IPS DF 4.7 (cell line): Measurements from ENCODE around the gene ATP1A4.

Experiments
- DNase-seq: peaks from one replicate; pipeline ENCODE4 v3.0.0-alpha.2; 2013; ENCODE audit warnings: low spot score; ENCODE audit errors: extremely low read depth

Gene ATP1A4

DNA sequence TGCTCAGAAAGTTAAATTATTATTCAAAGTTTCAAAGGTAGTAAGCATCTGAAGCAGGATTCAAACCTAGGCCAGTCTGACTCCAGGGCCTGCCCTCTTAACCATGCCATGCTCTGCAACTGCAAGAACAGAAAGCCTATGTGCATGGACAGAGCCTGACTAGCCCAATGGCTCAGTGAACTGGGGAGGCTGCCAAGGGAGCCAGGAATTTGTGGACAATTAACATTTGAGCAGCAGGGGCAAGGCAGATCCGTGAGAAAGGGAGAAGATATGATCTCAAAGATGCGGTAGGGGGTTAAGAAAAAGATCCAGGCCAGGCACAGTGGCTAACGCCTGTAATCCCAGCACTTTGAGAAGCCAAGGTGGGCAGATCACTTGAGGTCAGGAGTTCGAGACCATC, 6.5 kb upstream of the ATP1A4 start:
- DNase-seq, result no peak

DNA sequence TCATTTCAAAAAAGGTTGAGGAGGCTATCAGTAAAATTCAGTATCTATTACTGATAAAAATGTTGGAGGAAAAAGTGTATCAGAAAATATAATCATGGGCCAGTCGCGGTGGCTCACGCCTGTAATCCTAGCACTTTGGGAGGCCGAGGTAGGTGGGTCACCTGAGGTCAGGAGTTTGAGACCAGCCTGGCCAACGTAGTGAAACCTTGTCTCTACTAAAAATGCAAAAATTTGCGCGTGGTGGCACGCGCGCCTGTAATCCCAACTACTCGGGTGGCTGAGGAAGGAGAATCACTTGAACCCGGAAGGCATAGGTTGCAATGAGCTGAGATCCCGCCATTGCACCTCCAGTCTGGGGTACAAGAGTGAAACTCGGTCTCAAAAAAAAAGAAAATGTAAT, 5.3 kb upstream of the ATP1A4 start:
- DNase-seq, result no peak

GRCh38 chr1:160148121-160148520, 3.3 kb upstream of the ATP1A4 start:
- no peak for DNase-seq

DNA sequence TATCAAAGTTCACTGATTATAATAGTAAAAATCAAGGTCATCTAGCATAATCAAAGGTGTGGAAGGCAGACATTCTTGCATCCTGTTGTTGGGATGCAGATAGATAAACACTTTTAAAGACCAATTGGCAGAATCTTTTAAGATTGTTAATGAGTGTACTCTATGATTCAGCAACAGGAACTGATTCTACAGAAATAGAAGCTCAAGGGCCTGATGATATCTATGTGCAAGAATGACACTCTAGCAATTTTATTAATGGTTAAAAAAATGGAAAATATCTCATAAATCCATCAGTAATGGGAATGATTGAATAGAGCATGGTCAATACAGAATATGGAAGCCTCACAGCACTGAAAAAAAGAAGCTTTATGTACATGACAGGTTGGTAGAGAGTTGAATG, 2.2 kb upstream of the ATP1A4 start:
- DNase-seq, result no peak

- no peak for DNase-seq
These were observed 1.7 kb upstream of the ATP1A4 start for GRCh38 chr1:160149716-160150115.

DNA sequence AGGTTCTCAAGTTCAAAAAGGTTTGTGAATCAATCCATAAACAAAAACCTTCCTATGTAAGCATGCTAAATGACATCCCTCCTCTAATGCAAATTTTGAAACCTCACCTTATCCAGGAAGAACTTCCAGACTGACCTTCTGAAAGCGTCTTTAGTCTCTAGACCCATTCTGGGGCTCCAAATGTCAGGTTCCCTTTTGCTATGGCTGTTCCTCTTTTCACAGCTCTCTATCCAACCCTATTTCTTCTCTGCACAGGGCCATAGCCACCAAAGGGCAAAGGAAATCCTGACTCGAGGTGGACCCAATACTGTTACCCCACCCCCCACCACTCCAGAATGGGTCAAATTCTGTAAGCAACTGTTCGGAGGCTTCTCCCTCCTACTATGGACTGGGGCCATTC, 3.4 kb downstream of the ATP1A4 start:
- DNase-seq, result no peak

DNA sequence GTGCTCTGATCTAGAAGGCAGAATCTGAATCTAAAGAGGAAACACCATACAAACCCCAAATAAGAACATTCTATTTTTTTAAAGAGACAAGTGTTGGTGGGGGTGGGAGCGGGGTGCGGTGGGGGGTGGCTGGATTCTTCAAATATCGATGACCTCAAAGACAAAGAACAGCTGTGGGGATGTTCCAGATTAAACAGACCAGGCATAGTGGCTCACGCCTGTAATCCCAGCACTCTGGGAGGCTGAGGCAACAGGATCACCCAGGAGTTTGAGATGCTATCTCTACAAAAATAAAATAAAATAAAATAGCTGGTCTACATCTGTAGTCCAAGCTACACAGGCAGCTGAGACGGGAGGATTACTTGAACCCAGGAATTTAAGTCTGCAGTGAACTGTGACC, 5.0 kb downstream of the ATP1A4 start:
- DNase-seq, result no peak

DNA sequence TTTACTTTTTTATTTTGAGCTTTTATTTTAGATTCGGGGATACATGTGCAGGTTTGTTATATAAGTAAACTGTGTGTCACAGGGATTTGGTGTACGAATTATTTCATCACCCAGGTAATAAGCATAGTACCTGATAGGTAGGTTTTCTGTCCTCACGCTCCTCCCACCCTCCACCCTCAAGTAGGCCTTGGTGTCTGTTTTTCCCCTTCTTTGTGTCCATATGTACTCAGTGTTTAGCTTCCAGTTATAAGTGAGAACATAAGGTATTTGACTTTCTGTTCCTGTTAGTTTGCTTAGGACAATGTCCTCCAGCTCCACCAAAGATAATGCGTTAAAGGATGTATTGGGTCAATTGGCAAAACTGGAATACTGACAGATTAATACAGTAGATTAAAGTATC, 5.8 kb downstream of the ATP1A4 start:
- DNase-seq, result no peak

DNA sequence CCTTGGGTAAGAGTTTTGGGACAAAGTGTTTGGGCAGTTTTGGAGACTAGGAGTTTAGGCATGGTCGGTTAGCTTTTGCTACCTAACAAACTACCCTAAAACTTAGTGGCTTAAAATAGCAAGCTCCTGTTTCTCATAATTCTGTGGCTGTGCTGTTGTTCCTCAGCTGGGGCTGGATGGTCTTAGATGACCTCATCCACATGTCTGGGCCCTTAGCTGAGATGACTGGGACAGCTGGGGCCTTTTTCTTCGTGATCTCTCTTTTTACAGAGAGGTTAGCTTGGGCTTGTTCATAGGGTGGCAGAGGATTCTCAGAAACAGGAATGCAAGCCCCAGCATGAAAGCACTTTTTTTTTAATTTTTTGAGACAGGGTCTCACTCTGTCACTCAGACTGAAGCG, 6.6 kb downstream of the ATP1A4 start:
- no peak for DNase-seq

DNA sequence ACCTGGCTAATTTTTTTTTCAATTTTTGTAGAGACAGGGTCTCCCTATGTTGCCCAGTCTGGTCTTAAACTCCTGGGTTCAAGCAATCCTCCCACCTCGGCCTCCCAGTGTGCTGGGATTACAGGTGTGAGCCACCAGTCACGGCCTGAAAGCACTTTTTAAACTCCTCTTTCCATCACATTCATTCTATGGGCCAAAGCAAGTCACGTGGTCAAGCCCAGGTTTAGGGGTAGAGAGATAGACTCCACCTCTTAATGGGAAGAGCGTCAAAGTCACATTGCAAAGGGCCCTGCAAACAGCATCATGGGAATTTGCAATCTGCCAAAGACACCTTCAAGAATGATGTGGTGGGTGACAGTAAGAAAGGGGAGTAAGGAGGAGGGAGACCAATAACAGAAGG, 7.1 kb downstream of the ATP1A4 start:
- DNase-seq, result no peak

GRCh38 chr1:160159846-160160245, 8.4 kb downstream of the ATP1A4 start:
- DNase-seq, result no peak

- no peak for DNase-seq
These were observed 10.7 kb downstream of the ATP1A4 start for GRCh38 chr1:160161965-160162705.

GRCh38 chr1:160162931-160163330, 11.5 kb downstream of the ATP1A4 start:
- DNase-seq, result no peak

DNA sequence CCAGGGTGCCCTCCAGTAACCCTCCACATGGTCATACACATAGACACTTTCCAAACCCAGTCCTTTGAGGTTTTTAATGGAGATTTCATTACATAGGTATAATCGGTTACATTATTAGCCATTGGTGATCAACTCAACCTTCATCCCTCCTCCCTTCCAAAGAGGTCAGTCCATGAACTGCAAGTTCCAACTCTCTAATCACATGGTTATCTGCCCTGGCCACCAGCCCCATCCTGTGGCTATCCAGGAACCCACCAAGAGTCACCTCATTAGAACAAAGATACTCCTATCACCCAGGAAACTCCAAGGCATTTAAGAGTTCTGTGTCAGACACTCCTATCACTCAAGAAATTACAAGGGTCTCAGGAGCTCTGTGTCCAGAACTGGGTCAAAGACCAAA, 12.2 kb downstream of the ATP1A4 start:
- DNase-seq, result no peak

GRCh38 chr1:160164121-160164520, 12.7 kb downstream of the ATP1A4 start:
- DNase-seq, result no peak

DNA sequence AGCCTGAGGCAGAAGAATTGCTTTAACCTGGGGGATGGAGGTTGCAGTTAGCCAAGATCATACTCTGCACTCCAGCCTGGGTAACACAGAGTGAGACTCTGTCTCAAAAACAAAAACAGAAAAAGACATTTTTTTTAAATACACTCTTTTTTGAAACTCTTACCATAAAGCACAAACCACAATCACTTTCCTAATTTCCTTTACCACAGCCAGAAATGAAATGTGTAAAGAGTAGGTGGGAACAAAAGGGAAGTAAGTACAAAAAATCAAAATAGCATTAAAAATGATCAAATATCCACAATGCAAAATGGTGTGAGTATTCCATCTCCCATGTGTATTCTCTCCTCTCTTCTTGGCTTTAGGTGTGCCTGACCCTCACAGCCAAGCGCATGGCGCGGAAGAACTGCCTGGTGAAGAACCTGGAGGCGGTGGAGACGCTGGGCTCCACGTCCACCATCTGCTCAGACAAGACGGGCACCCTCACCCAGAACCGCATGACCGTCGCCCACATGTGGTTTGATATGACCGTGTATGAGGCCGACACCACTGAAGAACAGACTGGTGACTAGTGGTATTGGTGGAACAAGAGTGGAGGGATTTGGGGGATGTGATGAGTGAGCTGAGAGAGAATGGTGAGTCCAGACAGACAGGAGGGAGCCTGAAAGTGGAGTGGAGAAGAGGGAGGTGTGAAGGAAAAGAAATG, 14.9 kb downstream of the ATP1A4 start:
- DNase-seq, result no peak

GRCh38 chr1:160167056-160167455, 15.7 kb downstream of the ATP1A4 start:
- no peak for DNase-seq

- DNase-seq, result no peak
These were observed 16.2 kb downstream of the ATP1A4 start for GRCh38 chr1:160167580-160167979.

DNA sequence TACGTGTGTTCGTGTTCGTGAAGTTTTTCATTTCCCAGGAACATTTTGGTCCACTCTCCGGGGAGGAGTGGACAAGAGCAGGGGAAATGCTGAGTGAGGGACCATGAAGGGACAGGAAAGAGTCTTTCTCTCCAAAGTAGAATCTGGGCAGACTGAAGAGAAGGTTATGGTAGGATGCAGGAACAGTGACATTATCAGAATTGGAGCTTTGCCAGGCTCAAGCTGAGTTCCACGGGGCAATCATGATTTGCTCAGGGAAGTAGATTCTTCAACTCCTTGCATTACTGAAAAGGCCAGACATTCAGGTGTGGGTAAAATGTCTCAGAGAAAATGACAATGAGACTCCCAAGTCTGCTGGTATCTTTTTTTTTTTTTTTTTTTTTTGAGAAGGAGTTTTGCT, 16.6 kb downstream of the ATP1A4 start:
- DNase-seq, result no peak

- DNase-seq, result no peak
These were observed 17.4 kb downstream of the ATP1A4 start for GRCh38 chr1:160168609-160169369.

GRCh38 chr1:160169553-160170399, 18.4 kb downstream of the ATP1A4 start:
- peak; percentile 99 for DNase-seq

DNA sequence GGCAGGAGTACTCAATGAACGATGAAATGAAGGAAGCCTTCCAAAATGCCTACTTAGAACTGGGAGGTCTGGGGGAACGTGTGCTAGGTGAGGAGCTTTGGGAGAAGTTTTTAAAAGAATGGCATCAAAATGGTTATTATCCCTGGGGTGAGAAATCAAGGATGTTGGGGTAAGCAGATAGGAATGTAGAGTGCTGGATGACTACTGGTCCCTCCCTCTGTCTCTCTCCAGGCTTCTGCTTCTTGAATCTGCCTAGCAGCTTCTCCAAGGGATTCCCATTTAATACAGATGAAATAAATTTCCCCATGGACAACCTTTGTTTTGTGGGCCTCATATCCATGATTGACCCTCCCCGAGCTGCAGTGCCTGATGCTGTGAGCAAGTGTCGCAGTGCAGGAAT, 20.0 kb downstream of the ATP1A4 start:
- no peak for DNase-seq
